Pulmonary artery endothelial cell (primary cell): ENCODE results near the gene FUT1. TPM values are rescaled to one million over a fixed set of nuclear protein-coding genes. Genes with fewer than 3 reads are reported as not detected.
"Not testable (repeated sequence)": the region's sequence is repeated elsewhere in the genome, so short reads cannot be mapped to it uniquely, and the experiment has no call there.

ENCODE experiments used
- DNase-seq: peaks from one replicate; pipeline ENCODE4 v3.0.0-alpha.2; 2011; ENCODE audit warnings: low read depth, low spot score
- total RNA-seq: library from RNA; depleted of rRNA; stranded (reverse); fragments of >200 nt; gene quantifications from 2 replicates; pipeline ENCODE4 v1.2.3, GENCODE V29; 2014

Gene FUT1
- total RNA-seq, 1 donor from 2014 or later = 8.0 TPM

GRCh38 chr19:48718106-48718505, 34.3 kb downstream of the FUT1 start:
- DNase-seq = not testable (repeated sequence)

GRCh38 chr19:48716562-48717291, 35.7 kb downstream of the FUT1 start:
- DNase-seq = no peak

GRCh38 chr19:48715681-48716171, 36.7 kb downstream of the FUT1 start:
- DNase-seq = no peak

- DNase-seq = no peak
Observed at GRCh38 chr19:48714759-48715675, 37.4 kb downstream of the FUT1 start.

- DNase-seq = peak; percentile 98
Observed at GRCh38 chr19:48713864-48714755, 38.3 kb downstream of the FUT1 start.

- DNase-seq = no peak
Observed at GRCh38 chr19:48713041-48713863, 39.2 kb downstream of the FUT1 start.

- DNase-seq = no peak
Observed at GRCh38 chr19:48711106-48711662, 41.3 kb downstream of the FUT1 start.

- no peak for DNase-seq
Observed at GRCh38 chr19:48708471-48708870, 44.0 kb downstream of the FUT1 start.

- DNase-seq = no peak
Observed at GRCh38 chr19:48705431-48705830, 47.0 kb downstream of the FUT1 start.

GRCh38 chr19:48703316-48703715, 49.1 kb downstream of the FUT1 start:
- no peak for DNase-seq

GRCh38 chr19:48702701-48703100, 49.7 kb downstream of the FUT1 start:
- DNase-seq = no peak

- no peak for DNase-seq
Observed at GRCh38 chr19:48698046-48698445, 54.4 kb downstream of the FUT1 start.

Other genes with a start within 250 kb of the FUT1 start
- gene LMTK3, start 240.8 kb downstream of the FUT1 start, total RNA-seq = under 0.01 and 0.04 TPM in 2 replicates
- 0.07 TPM in 1 of 2 replicates, not detected in the other for gene SULT2B1, start 200.5 kb downstream of the FUT1 start, total RNA-seq
- not detected in 2 replicates for gene SPACA4, start 145.9 kb downstream of the FUT1 start, total RNA-seq
- 0.73 and 0.99 TPM in 2 replicates for gene FAM83E, start 137.6 kb downstream of the FUT1 start, total RNA-seq
- gene RPL18, start 133.5 kb downstream of the FUT1 start, total RNA-seq = 1,737 and 2,640 TPM in 2 replicates
- 6.7 and 9.2 TPM in 2 replicates for gene SPHK2, start 133.1 kb downstream of the FUT1 start, total RNA-seq
- gene DBP, start 115.3 kb downstream of the FUT1 start, total RNA-seq = 0.85 and 2.2 TPM in 2 replicates
- gene CA11, start 106.5 kb downstream of the FUT1 start, total RNA-seq = 2.3 and 3.2 TPM in 2 replicates
- 0.07 TPM in 1 of 2 replicates, not detected in the other for gene NTN5, start 79.6 kb downstream of the FUT1 start, total RNA-seq
- not detected in 2 replicates for gene FUT2, start 56.7 kb downstream of the FUT1 start, total RNA-seq
- 0.14 and 0.20 TPM in 2 replicates for gene MAMSTR, start 32.9 kb downstream of the FUT1 start, total RNA-seq
- 70.1 and 71.7 TPM in 2 replicates for gene RASIP1, start 12.0 kb downstream of the FUT1 start, total RNA-seq
- gene IZUMO1, start 5.7 kb downstream of the FUT1 start, total RNA-seq = 0.28 and 0.33 TPM in 2 replicates
- gene FGF21, start 2.9 kb upstream of the FUT1 start, total RNA-seq = not detected in 2 replicates
- 49.7 and 53.2 TPM in 2 replicates for gene BCAT2, start 58.4 kb upstream of the FUT1 start, total RNA-seq
- gene HSD17B14, start 83.8 kb upstream of the FUT1 start, total RNA-seq = 4.8 and 6.4 TPM in 2 replicates
- gene PLEKHA4, start 116.0 kb upstream of the FUT1 start, total RNA-seq = 5.1 and 6.1 TPM in 2 replicates
- 32.3 and 35.6 TPM in 2 replicates for gene PPP1R15A, start 119.8 kb upstream of the FUT1 start, total RNA-seq
- gene TULP2, start 146.1 kb upstream of the FUT1 start, total RNA-seq = 0.07 TPM in 1 of 2 replicates, not detected in the other
- gene NUCB1, start 147.7 kb upstream of the FUT1 start, total RNA-seq = 122 and 125 TPM in 2 replicates
- not detected in 2 replicates for gene DHDH, start 181.1 kb upstream of the FUT1 start, total RNA-seq
- gene BAX, start 202.2 kb upstream of the FUT1 start, total RNA-seq = 120 and 130 TPM in 2 replicates
- gene FTL, start 212.7 kb upstream of the FUT1 start, total RNA-seq = 963 and 1,316 TPM in 2 replicates
- 30.3 and 31.4 TPM in 2 replicates for gene GYS1, start 240.7 kb upstream of the FUT1 start, total RNA-seq
- 376 and 391 TPM in 2 replicates for gene RUVBL2, start 241.2 kb upstream of the FUT1 start, total RNA-seq